Endothelial cell (in vitro differentiated cells): ENCODE data around the gene CCDC154. TPM values are rescaled to one million over a fixed set of nuclear protein-coding genes. Genes with fewer than 3 reads are reported as not detected.

Experiments
- DNase-seq: peaks from one replicate; pipeline ENCODE4 v3.0.0; 2021; ENCODE audit warnings: low spot score
- H3K27ac Mint-ChIP-seq: one replicate; pipeline ENCODE4 v1.8.0; 2021; ENCODE audit warnings: mixed read lengths, inconsistent platforms; ENCODE audit not compliant: unreplicated experiment
- H3K27me3 Mint-ChIP-seq: one replicate; pipeline ENCODE4 v1.8.0; 2021; ENCODE audit warnings: mild to moderate bottlenecking, moderate library complexity, mixed read lengths, inconsistent platforms; ENCODE audit not compliant: unreplicated experiment
- H3K36me3 Mint-ChIP-seq: one replicate; pipeline ENCODE4 v1.8.0; 2021; ENCODE audit warnings: mild to moderate bottlenecking, low read depth, mixed read lengths, inconsistent platforms; ENCODE audit not compliant: unreplicated experiment
- H3K4me1 Mint-ChIP-seq: one replicate; pipeline ENCODE4 v1.8.0; 2021; ENCODE audit warnings: mild to moderate bottlenecking, mixed read lengths, inconsistent platforms; ENCODE audit not compliant: unreplicated experiment
- H3K4me3 Mint-ChIP-seq: one replicate; pipeline ENCODE4 v1.8.0; 2021; ENCODE audit warnings: mild to moderate bottlenecking, mixed read lengths, inconsistent platforms; ENCODE audit not compliant: unreplicated experiment
- H3K9me3 Mint-ChIP-seq: one replicate; pipeline ENCODE4 v1.8.0; 2021; ENCODE audit warnings: mixed read lengths, inconsistent platforms; ENCODE audit not compliant: unreplicated experiment
- total RNA-seq: library from RNA; stranded (reverse); fragmentation: NEBNext Ultra II Directional; extraction: Animal tissue kit (Norgen Biotek cat#: 25700); gene quantifications from one replicate; pipeline ENCODE4 v1.2.1, GENCODE V29; 2021; ENCODE audit not compliant: unreplicated experiment
- TF ChIP-seq, protein P1 (sequence below): fragments of 200-600 bp; sonication (generic); IDR thresholded peaks from one replicate; pipeline ENCODE4 v1.5.0; 2021; ENCODE audit warnings: antibody characterized with exemption; ENCODE audit not compliant: unreplicated experiment

The CCDC154 gene
- total RNA-seq, 1 donor from 2014 or later: 2.4 TPM

DNA sequence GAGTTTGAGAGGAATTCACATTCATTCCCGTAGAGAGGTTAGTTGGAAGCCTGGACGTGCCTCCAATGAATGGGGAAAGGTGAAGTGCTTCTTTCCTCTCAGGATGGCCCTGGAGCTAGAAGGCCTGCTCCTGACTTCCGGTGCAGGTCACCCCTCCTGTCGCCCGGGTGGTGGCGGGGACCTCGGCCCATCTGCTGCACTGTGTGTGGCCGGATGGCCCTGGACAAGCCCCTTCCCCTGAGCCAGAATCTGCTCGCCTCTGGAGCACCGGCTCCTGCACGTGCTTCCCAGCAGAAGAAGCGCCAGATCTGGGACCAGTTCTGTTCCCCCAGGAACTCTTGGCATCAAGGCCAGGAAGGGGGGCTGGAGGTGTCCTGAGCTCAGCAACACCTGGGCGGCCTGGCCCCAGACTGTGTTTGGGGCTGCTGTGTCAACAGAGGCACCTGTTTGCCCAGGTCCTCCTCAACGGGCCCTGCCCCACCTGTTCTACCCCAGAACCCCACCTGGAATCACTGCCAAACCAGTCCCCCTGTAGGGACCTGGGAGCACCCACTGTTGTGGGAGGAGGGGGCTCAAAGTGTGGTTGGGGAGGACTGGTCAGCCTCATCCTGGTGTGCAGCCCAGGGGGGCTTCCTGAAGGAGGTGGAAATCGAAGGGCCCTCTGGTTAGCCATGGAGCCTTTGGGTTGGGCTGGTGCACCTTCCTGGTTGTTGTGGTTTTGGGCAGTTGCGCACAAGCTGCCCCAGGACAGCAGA is 18.6 kb downstream of the CCDC154 start:
- Mint-ChIP-seq H3K27ac (no peak overlapping the region), H3K4me1 (no peaks in the 10 kb centered on the region), H3K27me3 (peaks cover 6% of the 10 kb centered on the region), H3K36me3 (no peaks in the 10 kb centered on the region), H3K4me3 (no peak overlapping the region), H3K9me3 (no peaks in the 10 kb centered on the region)
- TF ChIP-seq, protein P1, sequence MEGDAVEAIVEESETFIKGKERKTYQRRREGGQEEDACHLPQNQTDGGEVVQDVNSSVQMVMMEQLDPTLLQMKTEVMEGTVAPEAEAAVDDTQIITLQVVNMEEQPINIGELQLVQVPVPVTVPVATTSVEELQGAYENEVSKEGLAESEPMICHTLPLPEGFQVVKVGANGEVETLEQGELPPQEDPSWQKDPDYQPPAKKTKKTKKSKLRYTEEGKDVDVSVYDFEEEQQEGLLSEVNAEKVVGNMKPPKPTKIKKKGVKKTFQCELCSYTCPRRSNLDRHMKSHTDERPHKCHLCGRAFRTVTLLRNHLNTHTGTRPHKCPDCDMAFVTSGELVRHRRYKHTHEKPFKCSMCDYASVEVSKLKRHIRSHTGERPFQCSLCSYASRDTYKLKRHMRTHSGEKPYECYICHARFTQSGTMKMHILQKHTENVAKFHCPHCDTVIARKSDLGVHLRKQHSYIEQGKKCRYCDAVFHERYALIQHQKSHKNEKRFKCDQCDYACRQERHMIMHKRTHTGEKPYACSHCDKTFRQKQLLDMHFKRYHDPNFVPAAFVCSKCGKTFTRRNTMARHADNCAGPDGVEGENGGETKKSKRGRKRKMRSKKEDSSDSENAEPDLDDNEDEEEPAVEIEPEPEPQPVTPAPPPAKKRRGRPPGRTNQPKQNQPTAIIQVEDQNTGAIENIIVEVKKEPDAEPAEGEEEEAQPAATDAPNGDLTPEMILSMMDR: no peak
- no peak for DNase-seq

DNA sequence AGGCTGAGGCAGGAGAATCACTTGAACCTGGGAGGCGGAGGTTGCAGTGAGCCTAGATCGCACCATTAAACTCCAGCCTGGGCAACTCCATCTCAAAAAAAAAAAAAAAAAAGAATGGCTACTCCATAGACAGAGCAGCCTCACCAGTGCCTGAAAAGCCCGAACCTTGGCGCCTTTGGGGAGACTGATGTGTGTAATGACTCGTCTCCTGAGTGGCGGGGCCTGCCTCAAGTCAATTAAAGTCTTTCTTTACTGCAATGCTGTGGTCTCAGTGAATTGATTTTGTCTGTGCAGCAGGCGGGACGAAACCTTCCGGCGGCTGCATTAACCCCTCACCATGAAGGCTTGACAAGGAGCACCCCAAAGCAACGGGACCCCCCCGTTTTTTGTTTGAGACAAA is 20.3 kb downstream of the CCDC154 start:
- TF ChIP-seq, protein P1: no peak
- no peaks in the 10 kb centered on the region for H3K4me1 Mint-ChIP-seq
- no peak overlapping the region for H3K4me3 Mint-ChIP-seq
- peaks cover 4% of the 10 kb centered on the region for H3K27me3 Mint-ChIP-seq
- DNase-seq: no peak
- H3K27ac Mint-ChIP-seq: no peak overlapping the region
- H3K36me3 Mint-ChIP-seq: no peaks in the 10 kb centered on the region
- H3K9me3 Mint-ChIP-seq: no peaks in the 10 kb centered on the region

DNA sequence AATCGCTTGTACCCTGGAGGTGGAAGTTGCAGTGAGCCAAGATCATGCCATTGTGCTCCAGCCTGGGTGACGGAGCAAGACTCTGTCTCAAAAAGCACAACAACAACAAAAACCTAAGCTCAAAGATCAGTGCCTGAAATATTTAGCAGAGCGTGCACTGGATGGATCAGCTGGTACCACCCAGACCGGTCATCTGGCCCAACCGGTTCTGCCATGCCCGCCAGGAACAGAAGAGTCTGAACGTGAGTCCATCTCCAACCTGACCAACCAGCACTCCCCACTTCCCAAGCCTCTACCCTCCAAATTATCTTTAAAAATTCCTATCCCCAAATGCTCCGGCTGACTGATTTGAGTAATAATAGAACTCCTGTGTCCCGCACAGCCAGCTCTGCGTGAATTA is 22.3 kb downstream of the CCDC154 start:
- Mint-ChIP-seq H3K27me3 (peaks cover 4% of the 10 kb centered on the region), H3K4me1 (no peaks in the 10 kb centered on the region), H3K9me3 (no peaks in the 10 kb centered on the region), H3K36me3 (no peaks in the 10 kb centered on the region), H3K4me3 (peak overlapping the region; percentile 78), H3K27ac (no peak overlapping the region)
- TF ChIP-seq, protein P1: no peak
- no peak for DNase-seq

DNA sequence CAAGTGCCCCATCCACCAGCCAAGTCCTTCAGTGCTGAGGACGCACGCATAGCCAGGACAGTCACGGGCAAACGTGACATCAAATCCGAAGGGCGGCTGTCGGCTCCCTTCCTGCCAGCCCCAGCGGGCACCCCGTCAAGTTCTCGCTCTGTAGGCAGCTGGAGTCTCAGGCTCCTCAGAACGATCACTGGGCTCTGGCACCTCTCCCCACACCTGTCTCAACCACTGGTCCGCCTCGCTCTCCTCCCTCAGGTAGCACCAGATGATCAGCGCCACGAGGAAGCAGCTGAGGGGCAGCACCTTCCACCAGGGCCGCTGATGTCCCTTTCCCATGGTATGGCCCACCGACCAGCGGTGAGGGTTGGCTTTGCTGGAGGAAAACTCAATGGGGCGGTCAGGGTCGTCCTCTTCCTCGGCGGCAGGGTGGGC is 24.2 kb downstream of the CCDC154 start:
- Mint-ChIP-seq H3K27ac (peak overlapping the region; percentile 75), H3K36me3 (no peaks in the 10 kb centered on the region), H3K27me3 (peaks cover 4% of the 10 kb centered on the region), H3K4me1 (peaks cover 2% of the 10 kb centered on the region), H3K9me3 (no peaks in the 10 kb centered on the region), H3K4me3 (peak overlapping the region; percentile 94)
- no peak for DNase-seq
- TF ChIP-seq, protein P1: no peak

DNA sequence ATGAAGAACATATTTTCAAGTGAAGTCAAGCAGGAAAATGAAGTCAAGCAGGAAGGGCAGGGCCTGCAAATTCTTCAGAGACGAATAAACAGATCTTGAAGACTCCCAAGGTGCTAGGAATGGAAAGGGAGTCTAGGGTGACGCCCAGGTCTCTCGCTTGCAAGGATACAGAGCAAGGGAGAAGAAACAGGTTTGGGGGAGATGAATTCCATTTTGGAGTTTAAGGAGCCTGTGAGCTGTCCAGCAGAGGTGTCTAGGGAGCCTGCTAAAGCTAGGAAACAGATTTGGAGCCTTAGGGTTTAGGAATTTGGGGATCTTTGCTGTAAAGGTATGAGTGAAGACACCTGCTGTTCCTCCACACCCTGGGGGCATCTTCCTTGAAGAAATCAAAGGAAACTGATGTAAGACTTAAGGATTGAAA is 27.8 kb downstream of the CCDC154 start:
- Mint-ChIP-seq H3K36me3 (no peaks in the 10 kb centered on the region), H3K27me3 (peaks cover 2% of the 10 kb centered on the region), H3K9me3 (no peaks in the 10 kb centered on the region), H3K4me3 (no peak overlapping the region), H3K4me1 (peaks cover 2% of the 10 kb centered on the region), H3K27ac (no peak overlapping the region)
- no peak for DNase-seq
- TF ChIP-seq, protein P1: no peak
